ENCODE measurements around the gene ZFP3.
"Not testable (repeated sequence)": the region's sequence is repeated elsewhere in the genome, so short reads cannot be mapped to it uniquely, and the experiment has no call there.

ZFP3 gene

DNA sequence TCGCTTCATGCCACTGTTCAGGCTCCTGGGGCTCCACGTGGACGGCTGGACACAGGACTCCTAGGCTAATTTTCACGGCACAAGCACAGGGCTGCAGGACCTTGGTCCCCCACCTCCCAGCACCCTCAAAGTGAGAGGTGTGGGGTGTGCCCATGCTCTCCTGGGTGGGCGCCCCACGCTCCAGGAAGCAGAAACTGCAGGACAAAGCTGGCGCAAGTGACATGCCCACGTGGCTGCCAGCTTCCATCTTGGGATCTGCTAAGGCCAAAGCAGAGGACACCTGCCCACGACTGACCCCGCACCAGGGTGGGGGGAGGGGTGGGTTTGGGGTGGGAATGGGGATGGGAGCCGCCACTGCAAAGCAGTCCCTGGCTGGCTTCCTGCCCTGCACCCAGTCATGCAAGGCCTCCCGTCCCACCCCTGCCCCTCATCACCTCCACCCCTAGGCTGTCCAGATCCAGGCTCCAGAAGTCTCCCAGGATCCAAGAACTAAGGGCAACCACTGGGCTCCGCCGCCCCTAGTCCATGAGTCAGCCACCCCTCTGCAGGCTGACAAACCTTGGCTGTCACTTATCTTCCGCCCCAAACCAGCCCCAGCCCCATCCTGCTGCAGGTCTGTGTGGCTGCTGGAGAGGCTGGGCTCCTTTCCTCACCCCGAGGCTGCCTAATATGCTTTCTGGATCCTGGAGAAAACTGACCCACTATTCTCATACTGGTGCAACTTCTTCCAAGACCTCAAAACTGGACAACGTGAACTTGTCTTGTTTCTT lies 48.6 kb downstream of the ZFP3 start:
- DNase-seq = no peak

DNA sequence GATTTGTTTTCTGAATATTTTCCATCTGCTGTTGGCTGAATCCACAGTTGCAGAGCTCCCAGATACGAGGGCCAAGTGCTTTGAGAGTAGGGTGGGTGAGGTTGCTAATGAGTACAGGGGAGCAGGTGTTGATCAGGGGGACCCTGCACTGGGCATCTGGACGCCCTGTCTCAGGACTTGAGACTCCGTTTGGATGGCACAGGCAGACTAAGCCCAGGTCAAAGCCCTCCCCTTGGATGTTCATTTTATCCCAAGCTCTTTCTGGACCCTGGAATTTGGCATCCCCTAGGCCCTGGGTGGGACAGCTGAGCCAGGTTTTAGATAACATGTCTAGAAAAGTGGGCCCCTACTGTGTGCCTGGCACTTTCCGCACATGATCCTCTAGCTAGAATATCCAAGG lies 49.6 kb downstream of the ZFP3 start:
- no peak for DNase-seq

DNA sequence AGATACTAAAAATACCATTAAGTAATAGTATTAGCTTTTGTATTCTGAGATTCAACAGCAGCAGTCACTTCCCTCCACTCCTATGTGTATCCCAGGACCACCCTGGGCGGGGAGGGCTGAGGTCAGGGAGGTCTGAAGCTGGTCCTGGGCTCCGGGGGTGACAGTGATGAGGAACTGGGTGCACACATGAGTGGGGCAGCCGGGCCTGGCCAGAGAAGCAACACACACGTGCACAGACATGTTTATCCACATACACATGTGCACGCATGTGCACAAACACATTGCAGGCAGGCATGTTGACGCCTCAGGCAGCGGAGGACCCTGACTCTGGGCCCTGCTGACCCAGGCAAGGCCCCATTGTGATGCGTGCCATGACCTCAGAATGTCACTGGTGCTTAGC lies 50.1 kb downstream of the ZFP3 start:
- DNase-seq = not testable (repeated sequence)

DNA sequence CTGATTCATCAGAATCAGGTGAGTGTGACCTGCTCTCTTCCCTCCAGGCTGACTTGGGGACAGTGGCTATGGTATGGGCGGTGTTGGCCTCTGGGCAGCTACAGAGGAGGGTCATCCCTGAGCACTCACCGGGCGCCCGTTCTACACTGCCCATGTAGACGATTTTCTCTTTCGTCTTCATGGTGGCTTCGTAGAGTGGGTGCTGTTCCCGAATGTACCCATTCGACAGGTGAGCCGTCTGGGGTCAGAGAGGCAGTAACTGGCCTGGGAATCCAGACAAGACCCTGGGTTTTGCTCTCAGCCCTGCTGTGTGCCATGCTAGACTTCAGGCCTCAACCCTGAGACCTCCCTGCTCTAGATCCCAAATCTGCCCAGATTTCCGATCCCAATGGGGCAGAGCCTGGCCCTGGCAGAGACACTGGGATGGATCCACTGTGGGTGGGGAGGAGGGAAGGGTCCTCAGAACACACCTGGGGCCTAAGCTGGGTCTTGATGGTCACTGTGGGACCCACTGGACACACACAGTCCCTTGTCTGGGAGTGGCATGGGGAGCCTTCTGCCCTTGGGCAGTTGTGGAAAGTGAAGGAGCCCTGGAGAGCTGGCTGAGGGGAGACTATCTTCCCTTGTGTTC lies 50.8 kb downstream of the ZFP3 start:
- no peak for DNase-seq

DNA sequence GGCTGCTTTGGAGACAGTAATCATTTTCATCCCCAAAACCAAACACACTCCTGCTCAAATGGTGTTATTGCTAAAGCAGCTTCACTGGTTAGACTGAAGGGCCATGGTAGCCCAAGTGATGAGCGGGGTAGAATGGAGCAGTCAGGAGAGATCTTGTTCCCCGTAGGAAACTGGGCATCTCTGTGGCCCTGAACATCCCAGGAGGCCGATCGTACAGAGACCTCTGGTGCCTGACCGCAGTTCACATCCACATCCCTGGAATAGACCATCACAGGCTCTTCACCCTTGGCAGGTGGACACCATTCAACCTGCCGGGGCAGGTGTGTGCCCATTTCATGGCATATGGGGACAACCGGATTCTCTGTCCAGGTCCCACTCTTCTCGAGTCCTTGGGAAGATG lies 51.5 kb downstream of the ZFP3 start:
- DNase-seq = not testable (repeated sequence)

DNA sequence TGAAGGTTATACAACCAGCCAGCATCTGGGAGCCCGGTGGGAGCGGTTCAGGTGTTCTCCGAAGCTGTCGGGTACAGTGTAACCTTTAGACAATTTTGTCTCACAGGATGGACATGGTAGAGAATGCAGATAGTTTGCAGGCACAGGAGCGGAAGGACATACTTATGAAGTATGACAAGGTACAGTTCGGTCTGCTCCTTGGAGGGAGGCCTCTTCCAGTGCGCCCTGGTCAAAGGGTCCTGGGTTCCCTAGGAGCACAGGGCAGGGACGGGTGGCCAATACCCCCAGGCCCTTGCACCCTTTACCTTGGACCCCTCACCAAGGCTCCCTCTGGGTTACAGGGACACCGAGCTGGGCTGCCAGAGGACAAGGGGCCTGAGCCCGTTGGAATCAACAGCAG lies 52.0 kb downstream of the ZFP3 start:
- DNase-seq = not testable (repeated sequence)

DNA sequence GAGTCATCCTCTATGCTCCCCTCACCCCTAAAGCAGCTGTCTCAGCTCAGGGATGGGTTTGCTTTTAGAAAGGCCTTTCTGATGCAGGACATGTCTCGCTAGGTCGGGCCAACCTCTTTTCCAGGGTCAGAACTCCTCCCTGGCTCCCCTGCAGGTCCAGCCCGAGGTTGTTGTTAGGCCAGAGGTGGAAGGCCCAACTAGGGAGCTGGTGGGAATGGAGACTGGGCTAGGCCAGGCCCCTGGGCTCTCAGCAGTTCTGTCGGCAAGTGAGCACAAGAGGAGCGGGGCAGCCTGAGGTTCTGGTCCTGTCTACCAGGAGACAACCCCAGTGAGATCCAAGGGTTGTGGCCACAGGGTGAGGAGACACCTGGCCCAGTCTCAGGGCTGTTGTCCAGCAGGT lies 52.4 kb downstream of the ZFP3 start:
- DNase-seq = not testable (repeated sequence)

DNA sequence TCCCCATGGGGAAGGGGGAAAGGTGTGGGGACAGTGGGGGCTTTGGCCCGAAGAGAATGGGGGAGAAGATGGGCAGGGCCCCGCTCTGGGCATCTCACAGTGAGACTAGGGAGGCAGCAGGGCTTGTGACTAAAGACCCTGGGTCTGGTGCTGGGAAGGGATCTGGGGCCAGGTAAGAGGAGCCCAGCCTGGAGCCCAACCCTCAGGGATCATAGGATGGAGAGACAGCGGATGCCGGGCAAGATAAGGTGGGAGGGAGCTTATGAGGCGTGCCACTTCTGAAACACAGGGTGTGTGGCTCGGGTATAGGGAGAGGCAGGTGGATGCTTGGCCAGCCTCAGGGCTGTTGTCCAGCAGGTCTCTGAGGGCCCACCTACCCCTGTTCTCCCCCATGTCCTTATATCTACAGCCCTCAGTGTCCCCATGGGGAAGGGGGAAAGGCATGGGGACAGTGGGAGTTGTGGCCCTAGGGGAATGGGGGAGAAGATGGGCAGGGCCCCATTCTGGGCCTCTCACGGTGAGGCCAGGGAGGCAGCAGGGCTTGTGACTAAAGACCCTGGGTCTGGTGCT lies 53.0 kb downstream of the ZFP3 start:
- DNase-seq = no peak

DNA sequence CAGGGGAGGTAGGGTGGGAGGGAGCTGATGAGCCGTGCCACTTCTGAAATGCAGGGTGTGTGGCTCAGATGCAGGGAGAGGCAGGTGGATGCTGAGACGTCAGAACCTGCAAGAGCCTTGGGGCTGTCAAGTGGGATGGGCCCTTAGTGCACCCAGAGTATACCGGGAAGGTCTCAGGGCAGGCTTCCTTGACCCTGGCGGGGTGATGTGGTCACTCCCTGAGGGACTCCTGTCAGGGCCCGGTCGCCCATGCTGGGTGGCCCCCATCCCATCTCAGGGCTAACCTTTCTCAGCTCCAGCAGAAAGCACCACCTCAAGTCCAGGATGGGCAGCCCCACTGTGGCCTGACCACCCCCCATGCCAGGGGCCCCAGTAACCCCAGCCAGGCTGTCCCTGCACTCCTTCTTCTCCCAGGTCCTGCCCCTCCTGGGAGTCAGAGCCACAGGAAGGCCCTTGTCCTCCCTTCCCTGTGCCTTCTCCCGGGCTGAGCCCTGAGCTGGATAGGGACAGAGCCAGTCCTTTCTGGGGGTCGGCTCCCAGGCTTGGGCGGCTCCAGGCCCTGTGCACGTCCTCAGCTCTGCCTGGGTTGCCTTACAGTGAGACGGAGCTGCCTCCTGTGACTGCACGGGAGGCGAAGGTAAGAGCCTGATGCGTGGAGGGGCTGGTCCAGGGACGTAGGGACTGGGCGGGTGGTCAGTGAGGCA lies 53.7 kb downstream of the ZFP3 start:
- not testable (repeated sequence) for DNase-seq

DNA sequence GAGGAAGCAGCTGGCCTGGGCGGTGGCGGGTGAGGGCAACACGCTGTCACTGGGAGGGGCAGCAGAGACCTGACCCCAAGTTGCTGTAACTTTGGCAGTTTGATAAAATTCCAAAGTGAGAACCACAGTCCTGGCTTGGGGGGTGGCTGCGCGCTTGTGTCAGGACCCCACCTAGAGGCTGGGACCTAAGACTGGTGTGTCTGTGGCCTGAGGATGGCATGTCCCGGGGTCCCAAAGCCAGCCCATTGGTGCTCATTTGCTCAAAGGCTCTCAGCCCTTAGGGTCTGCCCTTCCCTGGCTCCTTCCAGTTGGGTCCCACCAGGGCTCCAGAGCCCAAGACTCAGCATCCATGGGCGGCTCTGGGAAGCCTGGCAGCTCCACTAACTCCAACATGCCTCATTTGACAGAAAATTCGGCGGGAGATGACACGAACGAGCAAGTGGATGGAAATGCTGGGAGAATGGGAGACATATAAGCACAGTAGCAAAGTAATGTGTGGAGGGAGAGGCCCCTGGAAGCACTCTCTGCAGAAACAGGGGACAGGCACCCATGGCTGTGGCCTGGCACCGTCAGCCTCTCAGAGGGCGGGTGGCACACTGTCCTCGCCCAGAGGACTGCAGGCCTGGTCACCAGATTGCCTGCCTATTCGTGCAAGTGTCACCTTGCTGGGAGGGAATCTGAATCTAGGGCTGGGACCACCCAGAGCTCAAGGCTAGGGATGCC lies 54.4 kb downstream of the ZFP3 start:
- DNase-seq = not testable (repeated sequence)

DNA sequence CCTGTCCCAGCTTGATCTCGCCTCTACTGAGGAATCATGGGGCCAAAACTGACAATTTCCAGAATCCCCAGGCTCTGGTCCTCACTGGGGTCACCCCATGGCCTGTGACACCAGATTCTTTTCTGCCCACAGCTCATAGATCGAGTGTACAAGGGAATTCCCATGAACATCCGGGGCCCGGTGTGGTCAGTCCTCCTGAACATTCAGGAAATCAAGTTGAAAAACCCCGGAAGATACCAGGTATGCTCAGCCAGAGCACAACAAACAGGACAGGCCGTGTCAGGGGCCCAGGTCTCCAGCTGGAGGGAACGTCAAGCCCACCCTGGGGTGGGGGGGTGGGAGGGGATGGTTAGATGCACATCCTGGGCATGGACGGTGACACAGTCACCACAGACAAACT lies 55.0 kb downstream of the ZFP3 start:
- DNase-seq = no peak

DNA sequence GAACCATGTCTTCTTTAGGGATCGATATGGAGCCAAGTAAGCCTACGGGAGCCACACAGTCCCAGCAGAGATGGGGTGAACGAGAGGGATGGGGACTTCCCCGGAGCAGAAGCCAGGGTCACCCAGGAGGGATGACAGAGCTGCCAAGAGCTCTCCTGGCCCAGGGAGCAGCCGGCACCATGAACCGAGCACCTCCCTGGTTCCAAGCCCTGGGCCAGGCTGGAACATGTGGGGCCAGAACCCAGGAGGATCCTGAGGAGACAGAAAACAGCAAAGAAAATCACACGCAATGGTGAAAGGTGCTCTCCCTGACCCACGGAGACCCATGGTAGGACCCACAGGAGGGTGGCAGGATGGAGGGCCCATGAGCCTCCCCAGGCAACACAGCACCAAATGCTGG lies 55.7 kb downstream of the ZFP3 start:
- DNase-seq = not testable (repeated sequence)

DNA sequence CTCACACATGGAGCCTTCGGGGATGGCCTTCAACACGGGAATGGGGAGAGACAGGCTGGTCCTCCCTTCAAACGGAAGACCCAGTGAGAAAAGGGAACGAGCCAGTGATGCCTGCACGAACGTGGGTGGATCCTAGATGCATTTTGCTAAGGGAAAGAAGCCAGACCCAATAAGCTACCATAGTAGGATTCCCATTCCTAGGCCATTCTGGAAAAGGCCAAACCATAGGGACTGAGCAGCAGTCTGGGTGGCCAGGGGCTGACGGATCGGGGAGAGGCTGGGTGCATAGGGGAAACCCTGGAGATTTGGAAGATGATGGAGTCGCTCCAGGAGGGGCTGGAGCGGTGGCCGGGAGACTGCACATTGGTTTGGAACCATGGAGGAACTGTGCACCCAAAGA lies 56.3 kb downstream of the ZFP3 start:
- not testable (repeated sequence) for DNase-seq

DNA sequence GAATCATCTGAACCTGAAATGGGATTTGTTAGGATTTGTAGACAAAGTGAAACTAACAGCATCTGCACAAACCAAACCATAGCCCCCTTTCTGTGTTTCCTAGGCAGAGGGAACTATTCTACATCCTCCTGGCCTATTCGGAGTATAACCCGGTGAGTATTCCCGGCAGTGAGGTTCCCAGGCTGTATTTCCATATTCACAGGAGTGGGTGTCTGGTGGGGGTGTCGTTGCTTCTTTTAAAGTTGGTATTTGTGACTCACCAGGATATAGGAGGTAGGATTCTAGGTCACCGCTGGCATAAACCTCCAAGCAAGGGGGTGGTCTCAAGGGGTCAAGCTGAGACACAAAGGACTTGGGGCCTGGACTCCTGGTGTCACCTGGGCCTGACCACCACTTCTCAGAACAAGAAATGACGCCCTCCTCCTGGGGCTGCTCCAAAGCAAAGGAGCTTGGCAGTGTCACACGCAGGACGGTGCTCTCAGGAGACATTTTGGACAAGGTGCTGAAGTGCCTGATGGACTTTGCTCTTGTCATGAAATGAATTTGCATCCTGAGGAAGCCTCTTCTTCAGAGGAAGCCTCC lies 57.0 kb downstream of the ZFP3 start:
- DNase-seq = not testable (repeated sequence)

DNA sequence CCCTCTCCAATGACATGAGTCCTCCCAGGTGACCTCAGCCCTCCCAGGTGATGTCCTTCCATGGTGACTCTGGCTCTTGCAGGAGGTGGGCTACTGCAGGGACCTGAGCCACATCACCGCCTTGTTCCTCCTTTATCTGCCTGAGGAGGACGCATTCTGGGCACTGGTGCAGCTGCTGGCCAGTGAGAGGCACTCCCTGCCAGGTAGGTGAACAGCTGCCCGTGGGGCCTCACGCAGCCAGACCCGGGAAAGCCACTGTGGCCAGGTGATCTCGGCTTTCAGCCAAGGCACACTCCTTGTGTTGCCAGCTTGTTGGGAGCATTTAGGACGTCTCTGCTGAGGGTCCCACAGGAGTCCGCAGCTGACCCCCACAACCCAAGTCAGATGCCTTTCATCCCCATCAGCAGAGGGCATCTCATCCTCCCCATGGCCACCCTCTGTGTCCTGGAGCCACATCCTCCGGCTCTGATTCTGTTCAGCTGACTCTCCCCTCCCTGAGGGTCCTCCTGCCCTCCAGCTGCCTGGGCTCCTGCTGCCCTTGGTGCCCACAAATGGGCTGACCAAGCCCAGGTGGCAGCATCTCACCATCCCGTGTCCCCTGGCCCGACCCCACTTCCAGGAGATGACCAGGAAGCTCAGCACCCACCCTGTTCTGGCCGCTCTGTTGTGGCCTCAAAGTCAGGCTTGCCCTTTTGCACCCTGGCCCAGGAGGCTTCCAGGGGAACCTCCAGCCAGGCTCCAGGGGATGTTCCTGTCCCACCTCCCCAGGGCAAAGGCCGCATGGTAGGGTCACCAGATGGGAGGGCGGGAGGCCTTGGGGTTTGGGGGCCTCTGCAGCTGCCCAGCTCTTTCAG lies 57.7 kb downstream of the ZFP3 start:
- DNase-seq = no peak

DNA sequence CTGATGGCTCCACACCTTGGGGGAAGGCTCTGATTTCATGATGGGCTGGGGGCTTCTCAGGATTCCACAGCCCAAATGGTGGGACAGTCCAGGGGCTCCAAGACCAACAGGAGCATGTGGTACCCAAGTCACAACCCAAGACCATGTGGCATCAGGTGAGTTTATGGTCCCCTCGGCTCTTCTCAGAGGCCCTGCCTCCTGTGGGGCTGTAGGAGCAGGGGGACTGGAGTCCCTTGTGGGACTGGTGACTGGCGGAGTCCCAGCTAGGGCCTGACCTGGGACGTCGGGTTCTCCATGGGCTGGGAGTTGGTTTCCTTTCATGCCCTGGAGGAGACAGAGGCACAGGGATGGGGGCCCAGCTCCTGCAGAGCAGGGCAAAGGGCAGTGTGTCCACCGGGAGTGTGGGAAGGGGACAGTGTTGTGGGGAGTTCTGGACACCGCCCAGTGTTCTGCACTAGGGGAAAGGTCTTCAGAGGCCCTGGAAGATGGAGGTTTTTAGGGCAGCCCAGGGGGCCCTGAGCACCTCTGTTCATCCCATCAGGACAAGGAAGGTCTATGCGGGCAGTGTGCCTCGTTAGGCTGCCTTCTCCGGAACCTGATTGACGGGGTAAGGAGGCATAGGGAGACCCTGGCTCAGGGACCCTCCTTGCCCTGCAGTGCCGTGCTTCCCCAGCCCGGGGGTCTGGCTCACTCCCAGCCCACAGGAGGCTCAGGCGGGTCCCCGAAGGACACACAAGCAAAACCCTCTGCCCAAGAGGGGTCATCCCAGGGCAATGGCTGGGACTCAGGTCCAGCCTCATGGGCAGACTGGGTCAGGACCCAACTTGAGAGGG lies 58.5 kb downstream of the ZFP3 start:
- DNase-seq = not testable (repeated sequence)

DNA sequence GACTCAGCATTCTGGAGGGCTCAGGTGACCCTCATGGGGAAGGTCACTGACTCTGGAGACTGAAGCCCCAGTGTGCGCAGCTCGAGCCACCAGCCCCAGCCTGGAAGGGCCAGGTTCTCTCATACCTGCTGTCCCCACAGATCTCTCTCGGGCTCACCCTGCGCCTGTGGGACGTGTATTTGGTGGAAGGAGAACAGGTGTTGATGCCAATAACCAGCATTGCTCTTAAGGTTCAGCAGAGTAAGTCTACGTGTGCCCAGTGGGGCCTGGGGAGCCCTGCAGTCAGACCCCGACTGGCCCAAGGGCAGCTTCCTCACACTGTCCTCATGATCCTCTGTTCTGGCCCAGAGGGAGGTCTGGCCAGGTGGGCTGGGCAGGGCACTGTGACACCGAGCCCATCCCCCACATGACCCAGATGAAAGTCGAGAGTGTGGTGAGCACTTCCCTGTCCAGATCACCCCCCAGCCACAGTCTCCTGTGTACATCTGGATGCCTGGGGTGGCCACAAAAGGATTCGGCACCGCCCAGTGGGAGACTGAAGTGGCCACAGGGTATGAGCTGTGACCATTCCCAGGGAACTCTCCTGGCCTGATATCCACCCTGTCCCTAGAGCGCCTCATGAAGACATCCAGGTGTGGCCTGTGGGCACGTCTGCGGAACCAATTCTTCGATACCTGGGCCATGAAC lies 59.4 kb downstream of the ZFP3 start:
- not testable (repeated sequence) for DNase-seq

DNA sequence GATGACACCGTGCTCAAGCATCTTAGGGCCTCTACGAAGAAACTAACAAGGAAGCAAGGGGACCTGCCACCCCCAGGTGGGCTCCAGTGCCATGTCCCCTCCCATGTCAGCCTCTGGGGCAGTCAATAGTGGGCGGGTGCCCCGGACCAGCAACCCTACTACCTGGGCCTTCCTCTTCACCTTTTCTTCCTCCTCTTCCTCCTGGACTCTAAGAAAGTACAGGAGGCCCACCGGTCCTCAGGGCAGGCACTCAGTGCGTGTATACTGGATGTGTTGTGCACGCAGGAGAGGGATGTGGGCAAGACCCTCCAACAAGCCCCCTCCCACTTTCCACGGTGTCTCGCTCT lies 59.9 kb downstream of the ZFP3 start:
- DNase-seq = not testable (repeated sequence)

DNA sequence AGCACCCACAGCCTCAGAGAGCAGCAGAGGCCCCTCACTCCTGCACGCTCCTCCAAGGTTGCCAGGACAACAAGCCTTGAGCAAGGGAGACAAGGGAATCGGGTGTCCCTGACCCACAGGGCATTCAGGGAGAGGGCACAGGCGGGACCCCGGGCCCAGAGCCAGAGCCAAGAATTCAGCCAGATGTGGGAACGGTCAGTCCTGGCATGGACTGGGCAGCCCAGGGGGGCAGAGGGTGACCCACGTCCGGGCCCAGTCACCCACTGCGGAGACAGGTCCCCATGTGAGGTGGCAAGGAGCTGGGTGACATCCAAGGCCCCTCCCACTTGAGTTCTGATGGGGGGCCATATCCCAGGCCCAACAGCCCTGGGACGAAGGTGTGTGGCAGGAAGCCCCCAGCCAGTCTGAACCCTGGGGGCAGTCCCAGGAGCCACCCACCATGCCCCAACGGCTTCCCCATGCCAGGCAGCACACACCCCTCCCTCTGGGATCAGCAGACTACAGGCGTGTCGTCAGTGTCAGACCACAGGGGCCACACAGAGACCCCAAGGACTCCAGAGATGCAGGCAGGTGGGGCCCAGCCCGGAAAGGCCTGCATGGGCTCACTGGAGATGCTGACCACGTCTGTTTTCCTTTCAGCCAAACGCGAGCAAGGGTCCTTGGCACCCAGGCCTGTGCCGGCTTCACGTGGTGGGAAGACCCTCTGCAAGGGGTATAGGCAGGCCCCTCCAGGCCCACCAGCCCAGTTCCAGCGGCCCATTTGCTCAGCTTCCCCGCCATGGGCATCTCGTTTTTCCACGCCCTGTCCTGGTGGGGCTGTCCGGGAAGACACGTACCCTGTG lies 60.6 kb downstream of the ZFP3 start:
- no peak for DNase-seq

Measured in NCI-H1694 treated with DMSO at 0.1 percent for 48 hours (cell line).